Memory B cell (primary cell): ENCODE measurements around the gene RAB11FIP4.

Source experiments
- ATAC-seq: fragments of 150-1000 bp; cut with Tn5 transposase; 2 replicates; pipeline ENCODE4 v1.10.0; 2021; ENCODE audit warnings: low read depth, mild to moderate bottlenecking, moderate library complexity
- DNase-seq, 2 donors: peaks; one replicate each; pipeline ENCODE4 v3.0.0; 2022; ENCODE audit warnings: low spot score in 2 of 2
- H3K27ac Mint-ChIP-seq: one replicate; pipeline ENCODE4 v1.8.0; 2022; ENCODE audit warnings: mild to moderate bottlenecking, moderate library complexity, mixed read lengths
- H3K27me3 Mint-ChIP-seq: one replicate; pipeline ENCODE4 v1.8.0; 2022; ENCODE audit warnings: mixed read lengths
- H3K36me3 Mint-ChIP-seq: one replicate; pipeline ENCODE4 v1.8.0; 2022; ENCODE audit warnings: mild to moderate bottlenecking, mixed read lengths
- H3K4me1 Mint-ChIP-seq: one replicate; pipeline ENCODE4 v1.8.0; 2022; ENCODE audit warnings: mixed read lengths
- H3K4me3 Mint-ChIP-seq: one replicate; pipeline ENCODE4 v1.8.0; 2022; ENCODE audit warnings: mild to moderate bottlenecking, moderate library complexity, mixed read lengths
- H3K9me3 Mint-ChIP-seq: one replicate; pipeline ENCODE4 v1.8.0; 2022; ENCODE audit warnings: mixed read lengths

Gene RAB11FIP4

DNA sequence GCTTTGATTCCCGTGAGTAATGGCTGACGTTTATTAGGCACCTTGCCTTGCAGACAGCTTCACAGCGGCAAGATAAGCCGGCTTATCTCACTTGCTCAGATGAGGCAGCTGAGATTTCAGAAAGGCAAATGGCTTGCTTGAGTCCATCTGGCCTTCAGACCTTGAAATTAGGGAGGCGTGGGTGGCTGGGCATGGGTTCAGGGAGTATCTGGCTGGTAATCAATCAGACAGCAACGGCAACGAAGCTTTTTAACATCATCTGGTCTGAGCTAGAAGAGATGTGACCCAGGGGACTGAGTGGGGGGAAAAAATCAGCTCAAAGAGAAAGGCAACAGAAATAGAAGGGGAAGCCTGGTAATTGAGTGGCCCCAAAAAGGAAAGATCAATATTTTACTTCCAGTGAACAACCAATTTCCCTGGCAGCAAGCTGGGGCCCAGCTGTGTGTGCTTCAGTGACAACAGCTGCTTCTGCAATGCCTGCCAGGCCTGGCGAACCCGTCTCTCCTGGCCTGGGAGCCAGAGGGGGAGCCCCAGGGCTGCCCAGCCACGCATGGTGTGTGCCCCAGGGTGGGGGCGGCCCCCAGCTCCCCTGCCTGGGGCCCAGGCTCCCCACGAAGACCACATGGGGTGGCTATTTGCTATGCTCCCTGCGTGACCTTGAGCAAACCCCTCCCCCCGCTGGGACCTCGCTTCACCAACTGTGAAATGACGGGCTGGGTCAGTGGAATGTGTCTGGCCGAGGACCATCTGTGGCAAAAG is 34.0 kb downstream of the RAB11FIP4 start:
- H3K27me3 Mint-ChIP-seq, result peaks cover 24% of the 10 kb centered on the region
- H3K4me1 Mint-ChIP-seq, result peaks cover 4% of the 10 kb centered on the region
- peaks cover 13% of the 10 kb centered on the region for H3K9me3 Mint-ChIP-seq
- H3K36me3 Mint-ChIP-seq, result peaks cover 5% of the 10 kb centered on the region
- H3K4me3 Mint-ChIP-seq, result no peak overlapping the region
- no peak overlapping the region for H3K27ac Mint-ChIP-seq
- DNase-seq (no peak), ATAC-seq (no peak)

DNA sequence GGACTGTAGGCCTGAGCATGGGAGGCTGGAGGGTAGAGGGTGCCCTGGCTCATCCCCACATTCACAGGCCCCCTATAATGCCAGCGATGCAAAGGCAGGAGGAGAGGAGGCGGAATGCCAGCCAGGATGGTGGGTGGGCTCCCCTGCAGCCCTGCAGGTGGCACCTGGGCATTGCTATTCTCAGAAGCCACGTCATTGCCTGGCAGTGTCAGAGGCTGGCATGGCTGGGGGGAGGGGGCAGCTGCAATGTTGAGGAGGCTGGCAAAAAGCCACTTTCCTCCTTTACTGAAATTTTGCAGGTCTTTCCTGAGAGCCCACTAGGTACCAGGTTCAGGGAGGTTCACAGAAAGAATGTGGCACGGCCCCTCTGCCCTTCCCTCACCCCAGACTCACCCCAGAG is 36.2 kb downstream of the RAB11FIP4 start:
- Mint-ChIP-seq H3K36me3 (peaks cover 5% of the 10 kb centered on the region), H3K4me1 (peaks cover 6% of the 10 kb centered on the region), H3K9me3 (peaks cover 8% of the 10 kb centered on the region)

DNA sequence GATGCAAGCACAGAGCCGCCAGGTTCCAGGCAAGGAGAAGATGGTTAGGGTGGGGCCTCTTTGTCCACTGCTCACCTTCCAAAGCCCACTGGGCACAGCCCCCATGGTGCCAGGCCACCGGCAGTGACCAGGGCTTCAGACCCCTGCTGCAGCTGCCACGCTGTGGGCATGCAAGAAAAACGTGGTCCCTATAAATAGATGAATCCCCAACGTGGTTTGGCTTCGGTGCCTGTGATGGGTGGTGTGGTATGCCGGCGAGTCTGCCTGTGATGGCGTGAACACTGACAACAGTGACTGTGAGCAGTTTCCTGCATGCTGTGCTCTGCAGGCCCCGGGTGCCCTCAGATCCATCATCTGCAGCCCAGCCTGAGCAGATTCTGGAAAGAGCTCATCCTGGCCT is 36.6 kb downstream of the RAB11FIP4 start:
- peaks cover 7% of the 10 kb centered on the region for H3K4me1 Mint-ChIP-seq
- peaks cover 5% of the 10 kb centered on the region for H3K36me3 Mint-ChIP-seq
- no peak for DNase-seq
- H3K9me3 Mint-ChIP-seq, result peaks cover 7% of the 10 kb centered on the region
- H3K27ac Mint-ChIP-seq, result no peak overlapping the region
- no peak for ATAC-seq
- peaks cover 28% of the 10 kb centered on the region for H3K27me3 Mint-ChIP-seq
- no peak overlapping the region for H3K4me3 Mint-ChIP-seq

More for the DNA sequence above, 36.2 kb downstream of the RAB11FIP4 start:
- ATAC-seq (no peak), DNase-seq (no peak)
- H3K27ac Mint-ChIP-seq, result no peak overlapping the region
- peaks cover 28% of the 10 kb centered on the region for H3K27me3 Mint-ChIP-seq
- H3K4me3 Mint-ChIP-seq, result no peak overlapping the region

DNA sequence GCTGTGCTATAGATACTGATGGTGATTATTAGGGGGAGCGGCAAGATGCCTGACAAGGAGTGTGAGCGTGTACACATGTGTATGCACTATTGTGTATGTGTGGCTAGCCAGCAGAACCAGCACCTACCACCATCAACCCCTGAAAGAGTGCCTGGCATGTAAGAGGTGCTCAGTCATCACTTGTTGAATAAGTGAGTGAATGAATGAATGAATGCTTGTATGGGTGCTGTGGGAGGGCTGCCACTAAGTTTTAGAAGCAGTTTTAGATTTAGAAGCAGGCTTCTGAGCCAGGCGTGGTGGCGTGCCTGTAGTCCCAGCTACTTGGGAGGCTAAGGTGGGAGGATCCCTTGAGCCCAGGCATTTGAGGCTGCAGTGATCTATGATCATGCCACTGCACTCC is 37.0 kb downstream of the RAB11FIP4 start:
- no peak for DNase-seq
- Mint-ChIP-seq H3K27me3 (peaks cover 24% of the 10 kb centered on the region), H3K4me1 (peaks cover 8% of the 10 kb centered on the region), H3K27ac (no peak overlapping the region), H3K9me3 (peaks cover 3% of the 10 kb centered on the region), H3K4me3 (no peak overlapping the region), H3K36me3 (peaks cover 5% of the 10 kb centered on the region)
- ATAC-seq, result no peak

DNA sequence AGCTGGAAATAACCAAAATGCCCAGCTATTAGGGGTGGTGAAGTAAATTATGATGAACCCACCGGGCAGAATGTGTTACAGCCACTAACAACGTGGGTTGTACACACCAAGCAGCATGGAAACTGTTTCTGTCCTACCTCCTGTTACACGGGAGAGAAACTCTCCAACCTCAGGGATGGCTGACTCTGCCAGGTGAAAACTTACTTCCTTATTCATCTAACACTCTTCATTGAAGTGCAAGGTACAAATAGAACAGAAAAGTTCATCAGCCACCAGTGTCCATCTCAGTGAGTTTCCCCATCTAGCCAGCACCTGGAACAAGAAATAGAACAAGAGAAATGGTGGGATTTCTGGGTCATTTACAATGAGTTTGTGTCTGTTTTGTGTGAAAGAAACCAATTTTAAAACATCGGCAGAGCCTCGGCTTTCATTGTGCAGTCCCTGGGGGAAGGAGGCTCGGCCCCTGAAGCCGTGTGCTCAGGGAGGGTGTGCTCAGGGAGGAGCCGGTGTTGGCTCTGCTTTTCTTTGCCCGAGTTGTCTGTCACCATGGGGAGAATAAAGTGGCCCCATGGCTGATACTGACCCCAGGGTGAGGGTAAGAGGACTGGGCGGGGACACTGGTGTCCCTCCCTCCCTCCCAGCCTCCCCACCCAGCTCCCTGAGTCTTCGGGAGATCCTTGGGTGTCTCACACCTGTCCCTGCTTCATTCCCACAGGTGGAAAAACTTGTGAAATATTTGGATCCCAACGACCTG is 39.8 kb downstream of the RAB11FIP4 start:
- Mint-ChIP-seq H3K36me3 (peaks cover 5% of the 10 kb centered on the region), H3K4me3 (no peak overlapping the region), H3K9me3 (peaks cover 3% of the 10 kb centered on the region), H3K27ac (no peak overlapping the region), H3K27me3 (peaks cover 19% of the 10 kb centered on the region), H3K4me1 (peaks cover 10% of the 10 kb centered on the region)
- ATAC-seq (no peak), DNase-seq (no peak)

DNA sequence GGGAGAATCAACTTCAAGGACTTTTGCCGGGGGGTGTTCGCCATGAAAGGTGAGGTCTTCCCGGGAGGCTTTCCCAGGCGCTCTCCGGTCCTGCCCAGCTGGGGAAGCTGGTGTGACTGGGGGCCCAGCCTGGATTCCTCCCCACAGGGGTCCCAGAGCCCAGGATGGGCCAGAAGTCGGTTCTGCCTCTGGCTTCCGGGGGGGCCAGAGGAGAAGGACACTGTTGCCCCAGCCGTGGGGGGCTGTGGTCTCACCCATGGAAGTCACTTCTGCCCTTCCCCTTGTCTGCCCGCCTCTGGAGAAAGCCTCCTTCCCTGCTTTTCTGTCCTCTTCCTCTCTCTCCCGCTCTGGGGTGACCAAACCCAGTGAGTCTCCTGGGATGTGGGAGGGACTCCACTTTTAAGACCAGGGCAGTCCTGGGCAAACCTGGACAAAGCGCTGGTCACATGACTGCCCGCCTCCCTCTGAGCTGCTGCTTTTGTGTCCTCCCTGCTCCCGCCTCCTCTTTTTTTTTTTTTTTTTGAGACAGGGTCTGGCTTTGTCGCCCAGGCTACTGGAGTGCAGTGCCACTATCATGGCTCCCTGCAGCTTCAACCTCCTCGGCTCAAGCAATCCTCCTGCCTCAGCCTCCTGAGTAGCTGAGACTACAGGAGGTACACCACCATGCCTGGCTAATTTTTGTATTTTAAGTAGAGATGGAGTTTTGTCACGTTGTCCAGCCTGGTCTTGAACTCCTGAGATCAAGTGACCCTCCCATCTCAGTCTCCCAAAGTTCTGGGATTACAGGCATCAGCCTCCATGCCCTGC is 40.6 kb downstream of the RAB11FIP4 start:
- Mint-ChIP-seq H3K4me3 (no peak overlapping the region), H3K9me3 (peaks cover 3% of the 10 kb centered on the region), H3K27me3 (peaks cover 19% of the 10 kb centered on the region), H3K4me1 (peaks cover 10% of the 10 kb centered on the region), H3K36me3 (peaks cover 5% of the 10 kb centered on the region), H3K27ac (no peak overlapping the region)
- no peak for DNase-seq
- ATAC-seq, result no peak

DNA sequence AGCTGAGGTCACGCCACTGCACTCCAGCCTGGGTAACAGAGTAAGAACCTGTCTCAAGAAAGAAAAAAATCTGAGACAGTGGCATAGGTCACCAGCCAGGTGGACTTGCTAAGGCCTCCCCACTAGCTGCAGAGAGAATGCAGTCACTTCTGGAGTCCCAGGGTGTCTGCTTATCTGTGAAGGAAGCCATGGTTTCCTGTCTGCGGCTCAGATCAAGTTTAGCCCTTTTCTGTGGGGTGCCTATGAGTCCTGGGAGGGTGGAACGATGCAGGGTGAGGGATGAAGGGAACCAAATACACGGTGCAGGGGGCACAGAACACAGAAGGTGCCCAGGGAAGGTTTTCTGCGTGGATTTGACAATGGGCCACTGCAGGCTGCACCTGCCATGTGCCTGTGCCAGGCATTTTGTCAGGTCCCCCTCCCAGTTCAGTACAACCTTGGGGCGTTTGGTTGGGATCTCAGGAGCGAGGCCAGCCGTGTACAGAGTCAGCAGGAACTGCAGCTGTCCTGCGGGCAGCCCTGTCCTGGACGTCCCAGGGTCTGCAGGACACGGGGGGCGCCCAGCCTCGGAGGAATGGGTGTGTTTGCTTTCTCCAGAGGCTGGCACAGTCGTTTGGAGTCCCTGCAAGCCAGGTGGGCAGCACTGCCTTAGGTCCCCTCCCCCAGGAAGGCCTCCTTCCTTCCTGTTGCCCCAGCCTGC is 41.8 kb downstream of the RAB11FIP4 start:
- H3K36me3 Mint-ChIP-seq, result peaks cover 5% of the 10 kb centered on the region
- H3K27ac Mint-ChIP-seq, result no peak overlapping the region

DNA sequence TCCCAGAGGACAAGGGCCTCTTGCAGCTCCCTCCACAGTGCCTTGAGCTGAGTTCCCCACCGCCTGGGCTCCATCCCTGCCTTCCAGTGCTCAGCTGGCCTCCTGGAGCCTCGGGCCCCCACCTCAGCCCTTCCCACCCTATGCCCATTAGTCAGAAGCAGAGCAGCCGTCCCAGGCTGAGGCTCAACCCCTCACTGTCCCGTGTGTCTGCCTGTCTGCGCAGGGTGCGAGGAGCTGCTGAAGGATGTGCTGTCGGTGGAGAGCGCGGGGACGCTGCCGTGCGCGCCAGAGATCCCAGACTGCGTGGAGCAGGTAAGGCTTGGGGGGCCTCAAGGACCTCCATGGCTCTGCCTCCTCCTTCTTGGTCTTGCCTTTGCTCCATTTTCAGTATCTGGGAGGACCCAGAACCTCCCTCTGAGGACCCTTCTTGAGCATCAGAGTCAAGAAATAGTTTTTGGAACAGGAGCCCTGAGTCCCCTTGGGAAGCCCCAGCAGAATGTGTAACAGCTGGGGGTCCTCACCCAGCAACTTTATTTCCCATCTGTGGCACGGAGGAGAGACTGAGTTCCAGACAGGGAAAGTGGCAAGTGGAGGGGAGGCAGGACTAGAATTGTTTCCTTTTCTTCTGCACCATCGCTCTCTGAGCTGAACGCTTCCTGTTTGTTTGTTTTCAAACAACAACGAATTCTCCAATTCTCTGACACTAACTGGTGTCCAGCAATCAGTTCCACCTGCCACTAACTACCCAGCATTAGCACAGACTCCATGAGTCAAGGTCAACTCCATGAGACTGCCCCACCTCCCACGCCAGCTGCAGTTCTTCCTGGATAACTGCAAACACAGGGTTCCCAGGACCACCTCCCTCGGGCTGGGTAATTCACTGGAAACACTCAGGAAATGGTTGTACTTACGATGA is 42.6 kb downstream of the RAB11FIP4 start:
- Mint-ChIP-seq H3K4me3 (no peak overlapping the region), H3K36me3 (peaks cover 5% of the 10 kb centered on the region), H3K4me1 (peaks cover 13% of the 10 kb centered on the region), H3K9me3 (peaks cover 3% of the 10 kb centered on the region), H3K27me3 (peaks cover 13% of the 10 kb centered on the region), H3K27ac (no peak overlapping the region)
- ATAC-seq, result no peak
- no peak for DNase-seq

More for the DNA sequence above, 41.8 kb downstream of the RAB11FIP4 start:
- Mint-ChIP-seq H3K4me1 (peaks cover 13% of the 10 kb centered on the region), H3K27me3 (peaks cover 18% of the 10 kb centered on the region), H3K9me3 (peaks cover 3% of the 10 kb centered on the region), H3K4me3 (no peak overlapping the region)
- DNase-seq (no peak), ATAC-seq (no peak)

DNA sequence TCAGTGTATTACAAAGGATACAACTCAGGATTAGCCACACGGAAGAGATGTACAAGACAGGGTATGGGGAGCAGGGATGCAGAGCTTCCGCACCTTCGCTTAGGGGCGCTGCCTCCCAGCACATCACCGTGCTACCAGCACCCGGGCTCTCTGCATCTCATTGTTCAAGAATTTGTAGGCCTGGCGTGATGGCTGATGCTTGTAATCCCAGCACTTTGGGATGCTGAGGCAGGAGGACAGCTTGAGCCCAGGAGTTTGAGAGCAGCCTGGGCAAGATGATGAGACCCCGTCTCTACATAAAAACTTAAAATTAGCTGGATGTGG is 43.2 kb downstream of the RAB11FIP4 start:
- DNase-seq (no peak), ATAC-seq (no peak)
- no peak overlapping the region for H3K27ac Mint-ChIP-seq
- peaks cover 13% of the 10 kb centered on the region for H3K4me1 Mint-ChIP-seq
- peaks cover 3% of the 10 kb centered on the region for H3K9me3 Mint-ChIP-seq
- H3K27me3 Mint-ChIP-seq, result peaks cover 13% of the 10 kb centered on the region
- H3K4me3 Mint-ChIP-seq, result no peak overlapping the region
- H3K36me3 Mint-ChIP-seq, result peaks cover 5% of the 10 kb centered on the region

DNA sequence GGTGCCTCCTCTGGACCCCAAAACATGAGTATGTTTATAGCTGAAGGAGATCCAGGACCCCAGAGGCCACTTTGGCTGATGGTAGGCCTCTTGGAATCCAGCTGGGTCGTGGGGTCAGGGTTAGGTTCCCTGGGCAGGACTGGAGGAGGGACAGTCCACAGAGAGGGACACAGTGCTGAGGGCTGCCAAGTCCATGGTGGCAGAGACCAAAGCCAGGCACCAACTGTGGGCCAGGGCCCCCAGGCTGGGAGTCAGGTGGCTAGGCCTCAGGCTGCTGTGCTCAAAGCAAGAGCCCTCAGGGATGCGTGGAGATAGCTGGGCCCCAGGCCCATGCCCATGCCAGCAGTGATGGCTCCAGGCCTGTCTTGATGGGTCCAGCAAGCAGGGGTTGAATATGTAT is 44.1 kb downstream of the RAB11FIP4 start:
- peaks cover 2% of the 10 kb centered on the region for H3K36me3 Mint-ChIP-seq
- no peak for ATAC-seq
- DNase-seq, result no peak
- H3K4me1 Mint-ChIP-seq, result peaks cover 12% of the 10 kb centered on the region
- peaks cover 8% of the 10 kb centered on the region for H3K27me3 Mint-ChIP-seq
- H3K4me3 Mint-ChIP-seq, result no peak overlapping the region
- H3K27ac Mint-ChIP-seq, result no peak overlapping the region
- no peaks in the 10 kb centered on the region for H3K9me3 Mint-ChIP-seq

DNA sequence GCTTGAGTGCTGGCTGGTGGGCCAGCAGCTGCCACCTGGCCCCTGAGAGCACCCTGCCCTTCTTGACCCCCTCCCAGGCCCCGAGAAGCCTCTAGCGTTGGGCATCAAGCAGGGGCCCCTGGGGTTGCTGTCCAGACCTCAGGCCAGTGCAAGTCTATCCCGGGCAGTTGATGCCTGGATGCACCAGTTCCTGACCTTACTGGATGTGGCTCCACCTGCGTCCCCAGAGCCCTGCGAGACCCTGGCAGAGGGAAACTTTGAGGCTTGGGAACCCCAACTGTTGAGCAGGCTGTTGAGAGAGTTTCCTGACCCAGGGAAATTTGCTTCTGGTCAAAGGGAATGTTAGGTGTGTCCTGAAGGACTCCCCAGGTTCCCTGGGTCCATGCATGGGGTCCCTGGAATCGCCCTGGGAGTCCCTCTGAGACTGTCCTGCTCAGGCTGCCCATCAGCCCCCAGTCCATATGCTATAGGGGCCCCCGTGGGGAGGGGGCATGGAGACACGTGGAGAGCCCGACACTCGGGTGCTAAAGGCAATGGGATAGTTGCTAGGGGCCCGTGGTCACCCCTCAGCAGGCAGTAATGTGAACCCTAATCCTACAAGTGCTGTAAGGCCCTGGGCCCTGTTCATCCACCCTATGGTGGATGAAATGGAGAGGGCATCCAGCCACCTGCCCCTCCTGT is 46.4 kb downstream of the RAB11FIP4 start:
- peaks cover 11% of the 10 kb centered on the region for H3K4me1 Mint-ChIP-seq
- H3K4me3 Mint-ChIP-seq, result no peak overlapping the region
- no peak for DNase-seq
- peaks cover 1% of the 10 kb centered on the region for H3K27me3 Mint-ChIP-seq
- H3K9me3 Mint-ChIP-seq, result no peaks in the 10 kb centered on the region
- no peak for ATAC-seq
- no peaks in the 10 kb centered on the region for H3K36me3 Mint-ChIP-seq
- no peak overlapping the region for H3K27ac Mint-ChIP-seq

DNA sequence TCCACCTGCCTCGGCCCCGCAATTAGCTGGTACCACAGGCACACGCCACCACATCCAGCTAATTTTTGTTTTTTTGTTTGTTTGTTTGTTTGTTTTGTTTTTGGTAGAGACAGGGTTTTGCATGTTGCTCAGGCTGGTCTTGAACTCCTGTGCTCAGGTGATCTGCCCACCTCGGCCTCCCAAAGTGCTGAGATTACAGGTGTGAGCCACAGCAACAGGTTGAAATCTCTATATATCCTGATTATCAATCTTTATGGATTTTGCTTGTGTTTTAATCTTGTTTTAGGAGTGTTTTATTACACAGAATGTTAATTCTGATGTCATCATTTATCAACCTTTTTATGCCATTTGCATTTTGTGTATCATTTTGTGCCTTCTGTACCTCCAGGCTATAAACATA is 48.2 kb downstream of the RAB11FIP4 start:
- DNase-seq (no peak), ATAC-seq (no peak)
- Mint-ChIP-seq H3K36me3 (no peaks in the 10 kb centered on the region), H3K4me3 (no peak overlapping the region), H3K27ac (no peak overlapping the region), H3K4me1 (peaks cover 5% of the 10 kb centered on the region), H3K9me3 (no peaks in the 10 kb centered on the region), H3K27me3 (no peaks in the 10 kb centered on the region)
